ENCODE data around the gene SYNDIG1.

Gene SYNDIG1

GRCh38 chr20:24662322-24662721 lies 192.9 kb downstream of the SYNDIG1 start:
- H3K4me3 ChIP-seq (ENCODE audit: low read depth, low read length): no peak overlapping the region
- DNase-seq (ENCODE audit: low read depth): no peak
- no peak for TF ChIP-seq CTCF (conservative IDR thresholded peaks at IDR 0.05; ENCODE audit: low read depth, low read length)

- H3K4me3 ChIP-seq (ENCODE audit: low read depth, low read length): no peak overlapping the region
- no peak for TF ChIP-seq CTCF (conservative IDR thresholded peaks at IDR 0.05; ENCODE audit: low read depth, low read length)
- DNase-seq (ENCODE audit: low read depth): no peak
Measured at GRCh38 chr20:24662752-24663365, 193.4 kb downstream of the SYNDIG1 start.

GRCh38 chr20:24663496-24663895 lies 194.1 kb downstream of the SYNDIG1 start:
- no peak overlapping the region for H3K4me3 ChIP-seq (ENCODE audit: low read depth, low read length)
- no peak for TF ChIP-seq CTCF (conservative IDR thresholded peaks at IDR 0.05; ENCODE audit: low read depth, low read length)
- no peak for DNase-seq (ENCODE audit: low read depth)

DNA sequence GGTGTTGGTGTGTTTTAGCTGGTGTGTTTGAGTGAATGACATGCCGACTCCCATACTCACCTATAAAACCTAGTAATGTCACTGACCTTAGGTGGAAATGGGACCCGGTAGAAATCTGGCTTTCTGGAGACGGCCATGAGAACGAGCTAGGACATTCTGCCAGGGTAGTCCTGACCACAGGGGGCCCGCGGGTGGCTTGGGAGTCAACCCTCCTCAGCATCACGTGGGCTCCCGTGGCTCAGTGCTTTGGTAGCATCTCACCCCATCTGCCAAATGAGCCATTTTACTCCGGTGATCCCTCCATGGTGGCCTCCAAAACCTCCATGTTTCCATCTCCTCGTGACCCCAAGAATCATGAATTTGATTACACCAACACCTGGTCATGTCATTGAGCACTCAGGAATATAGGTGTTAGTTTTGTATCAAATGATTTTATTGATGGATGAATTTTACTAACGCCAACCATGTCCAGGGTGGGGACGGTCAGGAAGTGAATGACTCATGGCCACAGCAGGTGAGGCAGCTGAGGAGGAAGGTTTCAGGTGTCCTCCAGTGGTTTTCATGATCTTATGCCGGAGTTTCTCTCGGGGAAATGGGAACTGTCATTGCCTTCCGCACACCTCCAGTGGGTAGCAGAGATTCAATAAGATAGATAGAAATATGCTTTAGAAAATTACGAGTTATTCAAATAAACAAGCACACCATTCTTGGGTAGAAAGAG lies 195.0 kb downstream of the SYNDIG1 start:
- DNase-seq (ENCODE audit: low read depth): no peak
- TF ChIP-seq CTCF (conservative IDR thresholded peaks at IDR 0.05; ENCODE audit: low read depth, low read length): no peak
- H3K4me3 ChIP-seq (ENCODE audit: low read depth, low read length): no peak overlapping the region

DNA sequence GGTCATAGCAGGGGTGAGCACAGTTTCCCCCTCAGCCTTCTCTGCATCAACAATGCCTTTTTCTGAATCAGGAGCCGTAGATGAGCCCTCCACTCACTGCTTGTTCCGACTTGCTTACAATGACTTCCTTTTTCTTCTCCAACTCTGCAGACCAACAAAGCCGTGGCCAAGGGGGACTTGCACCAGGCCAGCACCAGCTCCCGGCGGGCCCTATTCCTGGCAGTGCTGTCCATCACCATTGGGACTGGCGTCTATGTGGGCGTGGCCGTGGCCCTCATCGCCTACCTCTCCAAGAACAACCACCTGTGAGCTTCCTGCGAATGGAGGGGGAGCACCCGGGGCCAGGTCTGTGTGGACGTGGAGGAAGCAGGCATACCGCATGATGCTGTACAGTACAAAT lies 195.8 kb downstream of the SYNDIG1 start:
- H3K4me3 ChIP-seq (ENCODE audit: low read depth, low read length): no peak overlapping the region
- no peak for TF ChIP-seq CTCF (conservative IDR thresholded peaks at IDR 0.05; ENCODE audit: low read depth, low read length)
- no peak for DNase-seq (ENCODE audit: low read depth)

DNA sequence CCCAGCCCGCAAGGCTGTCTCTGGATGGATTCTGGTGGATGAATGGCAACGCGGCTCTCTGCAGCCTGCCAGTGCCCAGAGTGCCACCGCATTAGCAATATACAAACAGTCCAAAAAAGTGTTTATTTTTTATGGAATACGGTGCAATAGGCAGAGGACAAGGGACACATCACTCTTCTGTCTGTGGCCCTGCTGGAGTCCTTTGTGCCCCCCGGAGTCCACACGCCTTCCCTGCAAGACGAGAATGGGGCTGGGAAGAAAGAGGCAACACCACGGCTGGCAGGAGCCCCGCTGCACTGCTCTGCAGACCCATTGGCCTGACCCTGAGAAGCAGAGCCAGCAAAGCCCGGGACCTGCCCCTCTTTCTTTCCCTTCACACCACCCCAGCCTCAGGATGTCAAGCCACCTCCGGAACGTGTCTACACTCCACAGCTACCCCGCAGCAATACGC lies 196.3 kb downstream of the SYNDIG1 start:
- no peak for TF ChIP-seq CTCF (conservative IDR thresholded peaks at IDR 0.05; ENCODE audit: low read depth, low read length)
- no peak for DNase-seq (ENCODE audit: low read depth)
- H3K4me3 ChIP-seq (ENCODE audit: low read depth, low read length): no peak overlapping the region

All from choroid plexus epithelial cell (primary cell).